CD14-positive monocyte (primary cell): ENCODE results near the gene LZTS2. TPM values are rescaled to one million over a fixed set of nuclear protein-coding genes. Genes with fewer than 3 reads are reported as not detected.

Source experiments
- DNase-seq, 3 donors: peaks; one replicate each; pipeline ENCODE4 v3.0.0-alpha.2; 2011 to 2022
- H2AFZ ChIP-seq: 2 replicates; pipeline ENCODE4 v1.6.0; 2012; ENCODE audit warnings: mild to moderate bottlenecking, low read depth, low read length, inconsistent platforms; ENCODE audit not compliant: insufficient read depth, poor library complexity, severe bottlenecking
- H3K27ac ChIP-seq, 2 donors: 1 replicate in 1 of 2; 2 replicates in 1 of 2; pipeline ENCODE4 v1.5.1; 2012 to 2013; ENCODE audit warnings: low read length in 2 of 2, control low read depth in 1 of 2, inconsistent platforms in 1 of 2, low read depth in 1 of 2, mild to moderate bottlenecking in 1 of 2
- H3K27me3 ChIP-seq, 2 donors: one replicate each; pipeline versions ENCODE4 v1.6.0 to v1.6.1; 2011 to 2013; ENCODE audit warnings: low read length in 2 of 2; ENCODE audit not compliant: control insufficient read depth in 2 of 2, insufficient read depth in 2 of 2
- H3K36me3 ChIP-seq, 2 donors: replicated peaks in 1 of 2; 1 replicate in 1 of 2; 2 replicates in 1 of 2; pipeline versions ENCODE4 v1.5.1 to v1.6.1; 2012 to 2013; ENCODE audit warnings: low read length in 2 of 2, control low read depth in 1 of 2, inconsistent platforms in 1 of 2, mild to moderate bottlenecking in 1 of 2; ENCODE audit not compliant: insufficient read depth in 2 of 2, control insufficient read depth in 1 of 2
- H3K4me1 ChIP-seq, 2 donors: 1 replicate in 1 of 2; 2 replicates in 1 of 2; pipeline versions ENCODE4 v1.5.1 to v1.6.1; 2012 to 2013; ENCODE audit warnings: low read length in 2 of 2, control low read depth in 1 of 2, inconsistent platforms in 1 of 2, mild to moderate bottlenecking in 1 of 2, moderate library complexity in 1 of 2; ENCODE audit not compliant: insufficient read depth in 2 of 2, control insufficient read depth in 1 of 2
- H3K4me2 ChIP-seq: replicated peaks from 2 replicates; pipeline ENCODE3; 2012; ENCODE audit warnings: low read length, moderate library complexity, mild to moderate bottlenecking; ENCODE audit not compliant: poor library complexity, severe bottlenecking; ENCODE audit errors: extremely low read depth
- H3K4me3 ChIP-seq, 3 experiments: fragments of 200-600 bp in 1 of 3; sonication (generic) in 1 of 3; replicated peaks in 1 of 3; 1 replicate in 2 of 3; 2 replicates in 1 of 3; pipeline ENCODE4 v1.5.1; 2011 to 2013; ENCODE audit warnings: low read length in 3 of 3, mild to moderate bottlenecking in 3 of 3, control low read depth in 2 of 3, low read depth in 2 of 3, inconsistent platforms in 1 of 3, moderate library complexity in 1 of 3
- H3K79me2 ChIP-seq: 2 replicates; pipeline ENCODE4 v1.6.0; 2012; ENCODE audit warnings: mild to moderate bottlenecking, control low read depth, inconsistent platforms, low read length, moderate library complexity; ENCODE audit not compliant: insufficient read depth
- H3K9ac ChIP-seq: 2 replicates; pipeline ENCODE4 v1.6.0; 2017; ENCODE audit warnings: low read length, mild to moderate bottlenecking; ENCODE audit not compliant: insufficient read depth, poor library complexity, severe bottlenecking
- H3K9me3 ChIP-seq, 2 donors: replicated peaks in 1 of 2; 1 replicate in 1 of 2; 2 replicates in 1 of 2; pipeline versions ENCODE4 v1.5.1 to v1.6.1; 2012 to 2013; ENCODE audit warnings: low read length in 2 of 2, control low read depth in 1 of 2; ENCODE audit not compliant: control insufficient read depth in 1 of 2, insufficient read depth in 1 of 2
- H4K20me1 ChIP-seq: 2 replicates; pipeline ENCODE4 v1.6.0; 2012; ENCODE audit warnings: mild to moderate bottlenecking, low read length, control low read depth, moderate library complexity; ENCODE audit not compliant: insufficient read depth
- H3K27ac Mint-ChIP-seq, 7 donors: one replicate each; pipeline ENCODE4 v1.8.0; 2020; ENCODE audit warnings: mild to moderate bottlenecking in 7 of 7, mixed read lengths in 7 of 7, moderate library complexity in 6 of 7, inconsistent platforms in 2 of 7
- H3K27me3 Mint-ChIP-seq, 3 donors: one replicate each; pipeline ENCODE4 v1.8.0; 2021 to 2022; ENCODE audit warnings: low read depth in 3 of 3, mild to moderate bottlenecking in 3 of 3, mixed read lengths in 3 of 3, moderate library complexity in 3 of 3, inconsistent platforms in 1 of 3
- H3K36me3 Mint-ChIP-seq, 2 donors: one replicate each; pipeline ENCODE4 v1.8.0; 2020; ENCODE audit warnings: mixed read lengths in 2 of 2, inconsistent platforms in 1 of 2, mild to moderate bottlenecking in 1 of 2
- H3K4me1 Mint-ChIP-seq: one replicate; pipeline ENCODE4 v1.8.0; 2020; ENCODE audit warnings: mild to moderate bottlenecking, mixed read lengths
- H3K4me3 Mint-ChIP-seq, 2 donors: one replicate each; pipeline ENCODE4 v1.8.0; 2020; ENCODE audit warnings: mild to moderate bottlenecking in 2 of 2, mixed read lengths in 2 of 2, moderate library complexity in 1 of 2
- H3K9me3 Mint-ChIP-seq, 7 donors: one replicate each; pipeline ENCODE4 v1.8.0; 2020 to 2022; ENCODE audit warnings: mixed read lengths in 7 of 7, mild to moderate bottlenecking in 6 of 7, moderate library complexity in 6 of 7, inconsistent platforms in 2 of 7
- CTCF ChIP-seq: fragments of 200-600 bp; IDR thresholded peaks from one replicate; pipeline ENCODE4 v1.8.0; 2022; ENCODE audit warnings: antibody characterized with exemption, mild to moderate bottlenecking
- WGBS: methylation state at CpG from one replicate; pipeline ENCODE4 v1.1.5; 2013; ENCODE audit warnings: missing lambda C conversion rate; ENCODE audit not compliant: insufficient coverage; 5-methylcytosine and 5-hydroxymethylcytosine counted together
- intact Hi-C, 2 donors: fragments of 100-400 bp; cut with micrococcal nuclease; formaldehyde crosslinking; loops; one replicate each; pipeline versions ENCODE4 v1.15.0 to v1.15.1; 2023
- polyA plus RNA-seq, 3 donors: library from polyadenylated mRNA; depleted of rRNA in 1 of 3; unstranded in 2 of 3; stranded (reverse) in 1 of 3; fragments of 300-500 nt in 2 of 3; fragments of >200 nt in 1 of 3; fragmentation: Illumina TruSeq in 2 of 3; gene quantifications; 1 replicate in 2 of 3; 2 replicates in 1 of 3; pipeline ENCODE4 v1.2.3, GENCODE V29; 2012 to 2021

Gene LZTS2
- polyA plus RNA-seq, 3 donors, result 2.8 to 9.2 (median 3.3) TPM

GRCh38 chr10:101012525-101013364 is 13.1 kb downstream of the LZTS2 start:
- WGBS, result 10% methylated on average over 4 of the region's 14 CpGs
- peak; percentile 80 for TF ChIP-seq CTCF
- H3K4me2 ChIP-seq, result no peak overlapping the region
- no peak overlapping the region for H3K27ac ChIP-seq
- Mint-ChIP-seq H3K4me3 (peak overlapping the region in 1 of 2 donors; percentile 24), H3K4me1 (peaks cover 19% of the 10 kb centered on the region), H3K9me3 (peaks cover 0 to 3% (median 0%) of the 10 kb centered on the region in 7 donors), H3K27ac (peak overlapping the region in 4 of 7 donors; percentile 1 to 75 (median 25)), H3K36me3 (no peaks in the 10 kb centered on the region), H3K27me3 (peaks cover 12 to 28% (median 20%) of the 10 kb centered on the region in 3 donors)
- no peaks in the 10 kb centered on the region for H3K79me2 ChIP-seq
- H3K4me3 ChIP-seq, result no peak overlapping the region
- H3K27me3 ChIP-seq, result peaks cover 0 to under 1% of the 10 kb centered on the region in 2 donors
- H3K9ac ChIP-seq, result no peak overlapping the region
- H3K4me1 ChIP-seq, result peaks cover 6 to 8% of the 10 kb centered on the region in 2 donors
- intact Hi-C loops, result loop anchor here in 1 of 2 donors (5.0 kb wide), 1 partner anchor 45 kb away; the partner anchor contains the start of gene SEMA4G
- H4K20me1 ChIP-seq, result no peaks in the 10 kb centered on the region
- no peak overlapping the region for H2AFZ ChIP-seq
- H3K9me3 ChIP-seq, result no peaks in the 10 kb centered on the region
- H3K36me3 ChIP-seq, result no peaks in the 10 kb centered on the region
- peak; percentile 62 to 87 (median 75) for DNase-seq

GRCh38 chr10:101013365-101013825 is 13.8 kb downstream of the LZTS2 start:
- H3K36me3 Mint-ChIP-seq, result no peaks in the 10 kb centered on the region
- peaks cover 25% of the 10 kb centered on the region for H3K4me1 Mint-ChIP-seq
- H3K9me3 Mint-ChIP-seq, result peaks cover 0 to 3% (median 1%) of the 10 kb centered on the region in 7 donors
- H3K9ac ChIP-seq, result no peak overlapping the region
- peaks cover 0 to 5% of the 10 kb centered on the region in 2 donors for H3K27me3 ChIP-seq
- H3K4me2 ChIP-seq, result no peak overlapping the region
- peak overlapping the region in 1 of 2 donors; percentile 24 for H3K4me3 Mint-ChIP-seq
- no peak for TF ChIP-seq CTCF
- H3K27ac ChIP-seq, result no peak overlapping the region
- no peak overlapping the region for H2AFZ ChIP-seq
- no peak overlapping the region for H3K4me3 ChIP-seq
- H3K36me3 ChIP-seq, result no peaks in the 10 kb centered on the region
- peak overlapping the region in 6 of 7 donors; percentile 1 to 80 (median 30) for H3K27ac Mint-ChIP-seq
- 50% methylated on average over 5 of the region's 9 CpGs for WGBS
- H3K4me1 ChIP-seq, result peaks cover 12 to 15% of the 10 kb centered on the region in 2 donors
- no peaks in the 10 kb centered on the region for H4K20me1 ChIP-seq
- no peak for DNase-seq
- no peaks in the 10 kb centered on the region for H3K9me3 ChIP-seq
- H3K27me3 Mint-ChIP-seq, result peaks cover 17 to 33% (median 25%) of the 10 kb centered on the region in 3 donors
- intact Hi-C loops, result loop anchor here in 1 of 2 donors (5.0 kb wide), 1 partner anchor 46 kb away; the partner anchor contains the start of gene SEMA4G
- no peaks in the 10 kb centered on the region for H3K79me2 ChIP-seq
